RWPE1 (cell line): ENCODE measurements around the gene PTCRA.
"Not testable (repeated sequence)": the region's sequence is repeated elsewhere in the genome, so short reads cannot be mapped to it uniquely, and the experiment has no call there.

Source experiments
- CTCF ChIA-PET: fragments of 350-600 bp; sonication (Branson Sonifier 250); formaldehyde crosslinking; extraction: SDS; loops from one replicate; lab custom pipeline; 2021; lab: Yijun Ruan, JAX
- POLR2A ChIA-PET: fragments of 400-600 bp; formaldehyde crosslinking; extraction: SDS; loops from one replicate; lab custom pipeline; 2020; ENCODE audit warnings: antibody characterized with exemption; ENCODE audit not compliant: low non-redundant PET; lab: Yijun Ruan, JAX
- DNase-seq: peaks from one replicate; pipeline ENCODE4 v3.0.0; 2012; ENCODE audit warnings: low spot score
- H3K27ac ChIP-seq: fragments of 450-650 bp; 2 replicates; pipeline ENCODE4 v1.5.1; 2017
- CTCF ChIP-seq: fragments of 450-650 bp; conservative IDR thresholded peaks from 2 replicates; pipeline ENCODE4 v1.5.1; 2017; ENCODE audit warnings: low read depth, mild to moderate bottlenecking

The PTCRA gene

GRCh38 chr6:42939810-42940167 is 23.9 kb downstream of the PTCRA start:
- ChIA-PET POLR2A (no interaction called here), CTCF (no interaction called here)
- H3K27ac ChIP-seq: peak overlapping the region; percentile 32

GRCh38 chr6:42940493-42941045 is 24.7 kb downstream of the PTCRA start:
- no peak for DNase-seq
- ChIA-PET POLR2A (no interaction called here), CTCF (no interaction called here)
- peak overlapping the region; percentile 32 for H3K27ac ChIP-seq
- no peak for TF ChIP-seq CTCF

More at GRCh38 chr6:42939810-42940167, 23.9 kb downstream of the PTCRA start:
- DNase-seq: no peak
- no peak for TF ChIP-seq CTCF

GRCh38 chr6:42941356-42941755 is 25.5 kb downstream of the PTCRA start:
- CTCF ChIA-PET, POLR2A ChIA-PET, DNase-seq: not testable (repeated sequence)
- peak overlapping the region; percentile 20; the same call in 1 of the 2 replicates for H3K27ac ChIP-seq

- POLR2A ChIA-PET: no interaction called here
- DNase-seq: no peak
- H3K27ac ChIP-seq: 0 out of 2 replicates have a peak overlapping the region, but pooled peaks have one; percentile 6
- TF ChIP-seq CTCF: no peak
- CTCF ChIA-PET: no interaction called here
These were observed 26.6 kb downstream of the PTCRA start for GRCh38 chr6:42942444-42942843.

GRCh38 chr6:42947950-42948349 is 32.1 kb downstream of the PTCRA start:
- CTCF ChIA-PET: interaction anchor here (0.6 kb wide), 1 partner anchor 16 kb away, joined by 3 read pairs; no protein-coding TSS in a partner anchor
- POLR2A ChIA-PET: no interaction called here
- no peak overlapping the region for H3K27ac ChIP-seq
- TF ChIP-seq CTCF: no peak
- DNase-seq: no peak

- no peak overlapping the region for H3K27ac ChIP-seq
- DNase-seq: no peak
- ChIA-PET CTCF (no interaction called here), POLR2A (no interaction called here)
- no peak for TF ChIP-seq CTCF
These were observed 36.5 kb downstream of the PTCRA start for GRCh38 chr6:42952389-42952788.

- POLR2A ChIA-PET, CTCF ChIA-PET: not testable (repeated sequence)
These were observed 38.6 kb downstream of the PTCRA start for GRCh38 chr6:42954405-42954804.

GRCh38 chr6:42958125-42958524 is 42.3 kb downstream of the PTCRA start:
- ChIA-PET POLR2A (no interaction called here), CTCF (interaction anchor here (0.6 kb wide), 2 partner anchors 209 to 317 kb away, joined by 4 read pairs; no protein-coding TSS in a partner anchor)

More at GRCh38 chr6:42954405-42954804, 38.6 kb downstream of the PTCRA start:
- not testable (repeated sequence) for DNase-seq, H3K27ac ChIP-seq

More at GRCh38 chr6:42958125-42958524, 42.3 kb downstream of the PTCRA start:
- no peak overlapping the region for H3K27ac ChIP-seq
- no peak for DNase-seq
- no peak for TF ChIP-seq CTCF
